ENCODE results near the gene CCNY. TPM values are rescaled to one million over a fixed set of nuclear protein-coding genes. Genes with fewer than 3 reads are reported as not detected.

CCNY gene
- total RNA-seq, 1 donor from 2014 or later, result 44.3 TPM

- no peak for DNase-seq (ENCODE audit: low spot score)
Measured at GRCh38 chr10:35554461-35555056, 218.2 kb downstream of the CCNY start.

DNA sequence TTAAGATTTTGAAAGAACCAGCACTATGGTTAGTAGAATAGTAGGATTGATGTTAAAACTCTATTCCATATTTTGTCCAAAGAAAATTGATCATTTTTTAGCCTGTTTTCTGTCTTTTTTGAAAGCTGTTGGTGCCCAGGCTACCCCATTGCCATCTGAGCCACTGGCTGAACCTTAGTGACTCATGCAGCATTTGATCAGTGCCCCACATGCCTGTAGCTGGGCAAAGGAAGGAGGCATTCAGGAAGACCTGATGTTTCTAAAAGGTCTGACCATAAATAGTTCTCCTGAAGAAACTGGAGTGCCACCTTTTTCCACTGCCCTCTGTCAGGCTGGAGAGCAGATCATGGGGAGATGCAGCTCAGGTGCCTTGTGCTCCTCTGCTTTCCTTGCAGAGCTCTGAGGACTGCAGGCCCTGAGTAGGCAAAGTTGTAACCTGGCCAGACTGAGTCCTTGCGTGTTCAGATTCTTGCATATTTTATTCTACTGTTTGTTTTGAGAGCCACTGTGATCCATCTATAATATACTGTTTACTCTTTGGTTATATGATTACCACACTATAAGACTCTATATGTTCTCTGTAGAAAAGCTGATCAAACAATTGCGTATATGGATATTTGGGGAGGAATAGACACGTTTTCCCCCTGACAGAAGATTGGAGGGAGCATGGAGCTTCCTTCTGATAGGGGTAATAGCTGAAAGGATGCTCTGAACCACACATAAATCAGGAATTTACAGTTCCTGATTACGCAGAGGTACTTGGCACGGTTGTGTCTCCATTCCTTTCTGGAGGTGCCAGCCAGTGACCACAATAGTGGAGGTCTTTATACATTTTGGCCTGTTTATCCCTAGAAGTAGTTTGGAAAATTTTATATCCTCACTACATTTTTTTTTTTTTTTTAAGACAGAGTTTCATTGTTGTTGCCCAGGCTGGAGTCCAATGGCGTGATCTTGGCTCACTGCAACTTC lies 219.9 kb downstream of the CCNY start:
- DNase-seq (ENCODE audit: low spot score), result no peak

DNA sequence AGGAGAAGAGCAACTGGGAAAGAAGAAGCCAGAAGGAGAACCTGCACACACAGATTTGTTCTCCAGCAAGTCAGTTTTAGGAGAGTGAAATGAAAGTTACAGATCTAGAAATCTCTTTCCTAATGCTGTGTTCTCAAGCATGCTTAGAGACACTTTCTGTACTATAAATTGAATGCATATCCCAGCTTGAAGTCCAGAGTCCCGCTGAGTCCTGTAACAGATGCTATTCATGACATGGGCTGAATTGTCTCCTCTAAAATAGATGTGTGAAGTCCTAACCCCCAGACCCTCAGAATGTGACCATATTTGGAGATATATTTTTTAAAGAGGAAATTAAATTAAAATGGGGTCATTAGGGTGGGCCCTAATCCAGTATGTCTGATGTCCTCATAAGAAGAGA lies 222.0 kb downstream of the CCNY start:
- DNase-seq (ENCODE audit: low spot score), result no peak

- DNase-seq (ENCODE audit: low spot score), result no peak
Measured at GRCh38 chr10:35559416-35559815, 223.1 kb downstream of the CCNY start.

GRCh38 chr10:35561715-35562114 lies 225.4 kb downstream of the CCNY start:
- no peak for DNase-seq (ENCODE audit: low spot score)

DNA sequence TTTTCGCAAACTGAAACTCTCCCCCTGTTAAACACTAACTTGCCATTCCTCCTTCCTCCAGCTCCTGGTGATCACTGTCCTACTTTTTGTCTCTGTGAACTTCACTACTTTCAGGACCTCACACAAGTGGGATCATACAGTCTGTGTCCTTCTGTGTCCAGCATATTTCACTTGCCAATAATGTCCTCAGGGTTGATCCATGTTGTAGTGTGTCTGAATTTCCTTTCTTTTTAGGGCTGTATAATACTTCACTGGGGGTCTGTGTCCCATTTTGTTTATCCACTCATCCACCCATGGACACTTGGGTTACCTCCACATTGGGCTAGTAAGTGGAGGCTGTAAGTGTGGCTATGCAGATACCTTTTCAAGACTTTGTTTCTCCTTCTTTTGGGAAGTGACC lies 226.1 kb downstream of the CCNY start:
- DNase-seq (ENCODE audit: low spot score), result no peak

DNA sequence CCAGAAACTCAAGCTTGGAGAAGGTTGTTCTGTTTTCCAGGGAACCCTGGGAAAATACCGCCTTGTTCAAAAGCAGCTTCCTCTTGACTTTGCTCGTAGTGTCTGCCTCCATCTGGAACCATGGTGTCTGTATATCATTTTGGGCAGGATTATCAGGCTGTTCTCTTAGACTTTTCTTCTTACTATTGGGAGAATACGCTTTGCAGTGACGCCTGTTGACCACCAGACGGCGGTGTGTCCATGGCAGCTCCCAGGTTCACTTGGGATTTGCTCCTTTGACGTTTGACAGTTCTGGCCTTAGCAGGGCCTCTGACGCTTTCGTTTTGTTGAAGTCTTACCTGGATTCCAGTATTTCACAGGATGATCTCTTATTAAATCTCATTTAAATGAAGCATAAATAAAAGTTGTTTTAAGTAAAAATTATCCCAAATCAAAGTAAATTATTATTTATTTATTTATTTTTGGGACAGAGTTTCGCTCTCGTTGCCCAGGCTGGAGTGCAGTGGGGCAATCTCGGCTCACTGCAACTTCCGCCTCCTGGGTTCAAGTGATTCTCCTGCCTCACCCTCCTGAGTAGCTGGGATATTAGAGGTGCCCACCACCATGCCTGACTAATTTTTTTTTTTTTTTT lies 227.1 kb downstream of the CCNY start:
- peak; percentile 66 for DNase-seq (ENCODE audit: low spot score)

GRCh38 chr10:35564341-35564968 lies 228.1 kb downstream of the CCNY start:
- DNase-seq (ENCODE audit: low spot score), result peak; percentile 66

DNA sequence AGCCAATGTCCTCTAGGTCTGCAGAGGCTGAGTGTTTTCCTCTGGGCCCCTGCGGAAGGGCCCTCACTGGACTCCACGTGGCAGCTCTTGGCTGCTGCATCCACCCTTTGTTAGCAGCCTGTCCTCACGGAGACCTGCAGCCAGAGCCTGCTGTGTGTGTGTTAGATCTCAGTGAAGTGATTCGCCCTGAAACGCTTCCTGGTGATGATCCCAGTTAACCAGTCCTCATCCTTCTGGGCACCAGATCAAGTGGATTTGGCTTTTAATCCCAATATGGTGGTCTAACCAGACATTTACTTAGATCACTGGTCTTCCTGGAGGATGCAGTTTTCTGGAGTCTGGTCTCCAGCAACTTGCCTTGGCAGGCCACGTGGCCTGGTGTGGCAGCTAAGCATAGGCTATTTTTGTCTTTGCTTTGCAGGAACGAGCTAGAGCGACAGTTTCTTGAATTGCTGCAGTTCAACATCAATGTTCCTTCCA lies 229.3 kb downstream of the CCNY start:
- DNase-seq (ENCODE audit: low spot score), result peak; percentile 79

DNA sequence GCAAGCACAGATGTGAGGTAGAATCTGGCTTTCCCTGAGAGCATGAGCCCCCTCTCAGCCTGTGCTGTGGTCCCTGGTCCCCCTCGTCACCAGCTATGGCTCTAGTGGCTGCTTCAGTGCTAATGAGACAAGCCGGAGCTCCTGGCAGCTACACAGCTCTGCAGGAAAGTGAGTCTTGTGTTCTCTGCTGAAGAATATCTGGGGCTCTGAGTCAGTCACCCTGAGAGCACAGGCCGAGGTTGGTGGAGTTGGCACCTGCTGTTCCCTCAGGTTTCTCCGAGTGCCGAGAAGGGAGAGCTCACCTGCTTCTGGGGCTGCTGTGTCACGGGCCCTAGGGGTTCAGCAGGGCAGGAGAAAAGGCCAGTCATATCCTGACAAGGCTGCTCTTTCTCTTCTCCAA lies 231.6 kb downstream of the CCNY start:
- DNase-seq (ENCODE audit: low spot score), result no peak

GRCh38 chr10:35568483-35569015 lies 232.2 kb downstream of the CCNY start:
- DNase-seq (ENCODE audit: low spot score), result no peak

DNA sequence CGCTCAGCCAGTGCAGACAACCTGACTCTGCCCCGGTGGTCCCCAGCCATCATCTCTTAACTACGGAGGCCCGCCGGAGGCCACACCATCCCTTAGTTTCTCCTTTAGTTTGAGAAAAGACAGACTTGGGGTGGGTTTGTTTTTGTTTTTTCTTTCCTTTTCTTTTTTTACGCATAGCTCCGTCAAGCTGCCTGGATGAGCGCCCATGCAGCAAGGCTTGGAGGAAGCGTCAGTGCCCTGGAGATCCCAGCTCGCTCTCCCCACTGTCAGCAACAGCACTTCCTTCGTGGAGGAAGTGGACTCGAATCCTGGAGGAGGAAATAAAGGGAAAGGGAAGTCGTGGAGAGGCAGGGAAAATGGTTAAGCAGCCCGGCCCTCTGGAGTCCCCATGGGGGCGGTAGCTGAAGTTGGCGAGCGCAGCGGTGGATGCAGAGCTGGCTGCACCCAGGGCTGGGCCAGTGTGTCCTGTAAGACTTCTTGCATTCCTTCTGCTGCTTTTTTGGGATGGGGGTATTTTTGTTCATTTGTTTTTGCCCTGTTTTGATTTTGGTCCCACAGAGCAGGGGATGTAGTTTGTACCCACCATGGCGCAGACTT lies 232.9 kb downstream of the CCNY start:
- no peak for DNase-seq (ENCODE audit: low spot score)

GRCh38 chr10:35569836-35570235 lies 233.5 kb downstream of the CCNY start:
- DNase-seq (ENCODE audit: low spot score), result no peak

DNA sequence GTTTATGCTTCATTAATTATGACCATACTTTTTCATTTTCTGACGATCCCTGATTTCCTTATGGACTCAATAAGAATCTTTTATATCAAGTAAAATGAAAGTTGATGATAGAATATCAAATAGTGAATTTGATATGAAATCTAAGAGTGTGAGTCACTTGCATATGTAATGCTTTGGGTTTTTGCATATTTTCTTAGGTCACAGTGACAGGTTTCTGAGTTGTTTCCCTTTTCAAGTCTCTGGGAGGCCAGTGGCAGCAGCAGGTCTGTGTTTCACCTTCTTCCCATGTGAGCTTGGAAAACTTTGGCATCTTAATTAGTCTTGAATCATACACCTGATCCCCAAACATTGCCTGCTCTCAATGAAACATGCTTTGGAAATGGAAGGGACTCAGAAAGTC lies 234.1 kb downstream of the CCNY start:
- DNase-seq (ENCODE audit: low spot score), result no peak

GRCh38 chr10:35572583-35572982 lies 236.3 kb downstream of the CCNY start:
- no peak for DNase-seq (ENCODE audit: low spot score)

DNA sequence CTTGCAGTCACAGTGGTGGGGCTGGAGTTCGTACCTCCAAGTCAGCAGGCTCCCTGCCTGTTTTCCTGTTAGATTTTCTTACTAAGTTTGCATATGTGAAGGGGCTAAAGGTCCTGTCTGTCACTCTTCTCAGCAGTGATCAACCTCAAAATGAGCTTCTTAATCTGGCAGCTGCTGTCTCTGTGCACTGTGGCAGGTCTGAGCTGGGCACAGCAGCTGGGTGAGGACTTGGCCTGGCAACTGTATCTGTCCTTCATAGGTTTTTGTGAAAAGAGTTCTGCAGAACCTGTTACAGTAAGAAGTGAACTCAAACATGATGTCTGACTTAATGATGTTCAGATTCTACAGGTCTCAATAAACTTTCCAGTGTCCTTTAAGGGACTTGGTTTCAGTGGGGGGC lies 237.5 kb downstream of the CCNY start:
- no peak for DNase-seq (ENCODE audit: low spot score)

GRCh38 chr10:35574924-35575352 lies 238.6 kb downstream of the CCNY start:
- no peak for DNase-seq (ENCODE audit: low spot score)

DNA sequence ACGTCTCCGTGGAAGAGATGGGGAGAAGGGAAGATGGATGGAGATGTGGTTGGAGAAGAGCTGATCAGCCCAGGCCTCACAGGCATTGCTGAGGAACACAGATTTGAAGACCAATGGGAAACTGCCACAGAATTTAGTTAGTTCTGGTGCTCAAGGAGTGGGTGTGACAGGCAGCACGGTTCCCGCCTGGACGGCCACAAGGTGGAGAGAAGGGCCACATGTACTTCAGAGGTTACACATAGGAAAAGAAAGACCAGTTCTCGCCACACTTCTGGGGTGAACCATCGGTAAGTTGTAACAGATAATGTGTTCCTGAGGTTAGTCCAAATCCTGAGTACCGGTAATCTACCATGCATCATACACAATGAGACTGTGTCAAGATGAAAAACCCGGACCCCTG lies 239.3 kb downstream of the CCNY start:
- DNase-seq (ENCODE audit: low spot score), result no peak

DNA sequence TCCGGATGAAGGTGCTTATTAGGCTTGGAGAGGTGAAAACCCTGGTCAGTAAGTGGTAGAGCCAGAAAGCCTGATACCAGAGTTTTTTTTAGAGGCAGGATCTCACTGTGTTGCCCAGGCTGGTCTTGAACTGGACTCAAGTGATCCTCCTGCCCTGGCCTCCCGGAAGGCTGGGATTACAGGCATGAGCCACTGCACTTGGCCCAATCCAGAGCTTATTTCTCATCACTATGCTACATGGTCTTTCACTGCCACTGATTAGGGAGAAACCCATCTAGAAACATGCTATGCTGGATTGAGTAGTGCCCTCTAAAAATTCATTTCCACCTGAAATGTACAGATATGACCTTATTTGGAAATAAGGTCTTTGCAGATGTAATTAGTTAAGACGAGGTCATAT lies 240.4 kb downstream of the CCNY start:
- DNase-seq (ENCODE audit: low spot score), result no peak

DNA sequence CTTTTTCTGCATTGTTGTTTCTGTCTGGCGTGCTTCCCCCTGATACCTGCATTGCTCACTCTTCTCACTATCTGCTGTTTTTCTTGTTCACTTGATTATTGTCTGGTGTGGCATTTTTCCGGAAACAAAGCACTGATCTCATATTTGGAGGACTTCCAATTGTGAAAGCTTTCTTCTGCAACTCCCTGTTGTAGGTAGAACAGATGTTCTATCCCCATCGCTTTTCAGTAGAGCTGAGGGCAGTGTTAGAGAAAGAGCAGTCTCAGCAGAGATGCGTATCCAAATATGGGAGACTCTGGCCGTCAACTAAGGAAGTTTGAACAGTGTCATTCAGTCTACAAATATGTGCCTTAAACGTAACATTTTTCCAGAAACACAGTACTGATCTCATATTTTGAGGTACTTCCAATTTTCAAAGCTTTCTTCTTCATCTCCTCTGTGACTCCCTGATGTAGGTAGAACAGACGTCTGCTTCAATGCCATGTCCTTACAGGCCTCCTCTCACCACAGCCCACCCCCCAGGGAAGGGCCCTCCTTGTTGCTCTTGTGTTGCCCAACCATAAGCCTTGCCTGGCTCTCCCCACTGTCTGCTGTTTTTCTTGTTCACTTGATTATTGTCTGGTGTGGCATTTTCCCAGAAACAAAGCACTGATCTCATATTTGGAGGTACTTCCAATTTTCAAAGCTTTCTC lies 241.8 kb downstream of the CCNY start:
- no peak for DNase-seq (ENCODE audit: low spot score)

DNA sequence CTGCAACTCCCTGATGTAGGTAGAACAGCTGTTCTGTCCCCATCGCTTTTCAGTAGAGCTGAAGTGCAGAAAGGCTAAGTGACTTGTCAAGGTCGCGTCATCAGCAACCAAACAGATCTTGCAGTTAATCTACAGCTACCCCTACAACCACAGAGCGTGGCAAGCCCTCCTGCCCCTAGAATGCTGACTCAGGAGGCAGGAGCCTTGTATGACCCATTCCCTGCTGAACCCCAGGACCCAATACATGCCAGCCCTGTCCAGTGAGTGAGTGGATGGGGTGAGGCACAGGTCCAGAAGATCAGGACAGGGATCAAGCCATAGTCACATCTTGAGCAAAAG lies 242.3 kb downstream of the CCNY start:
- no peak for DNase-seq (ENCODE audit: low spot score)

All from umbilical cord (tissue), 2 donors.